Erythroblast (primary cell): ENCODE results near the gene PTK6.

Experiments used
- GATA1 ChIP-seq: IDR thresholded peaks from 2 replicates; pipeline ENCODE4 v1.6.1; 2011; ENCODE audit warnings: low read depth, mild to moderate bottlenecking, control low read depth, low read length, moderate library complexity
- POLR2A ChIP-seq: IDR thresholded peaks from 2 replicates; pipeline ENCODE4 v1.6.1; 2011; ENCODE audit warnings: mild to moderate bottlenecking, low read length

DNA sequence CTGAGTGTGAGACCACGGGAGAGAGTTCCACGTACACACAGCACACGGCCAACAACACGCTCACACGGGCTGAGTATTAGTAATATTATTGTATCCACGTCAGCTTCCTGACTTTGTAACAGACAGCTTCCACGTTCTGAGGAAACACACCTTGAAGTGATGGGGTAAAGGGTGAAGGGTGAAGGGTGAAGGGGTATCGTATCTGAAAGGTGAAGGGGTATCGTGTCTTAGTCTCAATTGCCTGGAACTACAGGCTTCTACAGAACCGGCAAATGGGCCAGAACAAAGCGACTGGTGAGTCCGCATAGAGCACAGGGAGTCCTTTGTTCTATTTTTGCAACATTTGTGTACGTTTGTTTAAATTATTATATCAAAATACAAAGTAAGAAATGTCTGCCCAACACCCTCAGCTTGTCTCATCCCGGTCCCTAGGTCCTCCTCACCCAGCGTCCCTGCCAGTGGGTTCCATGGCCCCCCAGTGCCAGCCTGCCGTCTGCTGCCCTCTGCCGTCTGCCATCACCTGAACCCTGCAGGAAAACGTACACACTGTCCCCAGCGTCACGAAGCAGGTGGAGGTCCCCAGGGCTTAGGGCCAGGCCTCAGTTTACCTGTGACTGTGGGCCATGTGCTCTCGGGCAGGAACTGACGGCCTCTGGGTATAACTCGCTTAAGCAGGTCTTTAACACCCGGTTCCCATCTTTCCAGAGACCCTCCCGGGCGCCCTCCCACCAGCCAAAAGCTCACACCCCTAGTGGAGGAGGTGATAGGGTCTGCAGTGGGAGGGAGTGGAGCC lies 41.2 kb upstream of the PTK6 start:
- TF ChIP-seq POLR2A (no peak), GATA1 (no peak)
